ENCODE data around the gene NUP153.
"Not testable (repeated sequence)": the region's sequence is repeated elsewhere in the genome, so short reads cannot be mapped to it uniquely, and the experiment has no call there.

The NUP153 gene

DNA sequence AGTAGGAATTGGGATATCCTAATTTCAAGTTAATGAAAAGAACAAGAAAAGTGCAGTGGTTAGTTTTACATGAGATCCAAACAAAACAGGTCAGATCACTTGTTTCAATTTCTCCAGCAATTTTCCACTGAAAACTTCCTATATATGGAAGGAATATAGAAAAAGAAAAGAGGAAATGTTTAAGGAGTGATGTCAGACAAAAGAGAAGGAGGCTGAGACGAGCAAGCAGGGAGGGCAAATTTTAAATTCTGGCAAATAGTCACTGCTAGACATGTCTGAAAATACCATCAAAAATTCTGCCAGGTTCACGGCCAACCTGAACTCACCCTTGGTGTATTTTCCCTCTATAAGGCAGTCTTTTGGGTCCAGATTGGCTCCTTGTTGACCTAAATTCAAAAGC is 9.5 kb upstream of the NUP153 start:
- TF ChIP-seq, protein P1, sequence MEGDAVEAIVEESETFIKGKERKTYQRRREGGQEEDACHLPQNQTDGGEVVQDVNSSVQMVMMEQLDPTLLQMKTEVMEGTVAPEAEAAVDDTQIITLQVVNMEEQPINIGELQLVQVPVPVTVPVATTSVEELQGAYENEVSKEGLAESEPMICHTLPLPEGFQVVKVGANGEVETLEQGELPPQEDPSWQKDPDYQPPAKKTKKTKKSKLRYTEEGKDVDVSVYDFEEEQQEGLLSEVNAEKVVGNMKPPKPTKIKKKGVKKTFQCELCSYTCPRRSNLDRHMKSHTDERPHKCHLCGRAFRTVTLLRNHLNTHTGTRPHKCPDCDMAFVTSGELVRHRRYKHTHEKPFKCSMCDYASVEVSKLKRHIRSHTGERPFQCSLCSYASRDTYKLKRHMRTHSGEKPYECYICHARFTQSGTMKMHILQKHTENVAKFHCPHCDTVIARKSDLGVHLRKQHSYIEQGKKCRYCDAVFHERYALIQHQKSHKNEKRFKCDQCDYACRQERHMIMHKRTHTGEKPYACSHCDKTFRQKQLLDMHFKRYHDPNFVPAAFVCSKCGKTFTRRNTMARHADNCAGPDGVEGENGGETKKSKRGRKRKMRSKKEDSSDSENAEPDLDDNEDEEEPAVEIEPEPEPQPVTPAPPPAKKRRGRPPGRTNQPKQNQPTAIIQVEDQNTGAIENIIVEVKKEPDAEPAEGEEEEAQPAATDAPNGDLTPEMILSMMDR (conservative IDR thresholded peaks at IDR 0.05): no peak
- H3K27ac ChIP-seq: no peak overlapping the region

DNA sequence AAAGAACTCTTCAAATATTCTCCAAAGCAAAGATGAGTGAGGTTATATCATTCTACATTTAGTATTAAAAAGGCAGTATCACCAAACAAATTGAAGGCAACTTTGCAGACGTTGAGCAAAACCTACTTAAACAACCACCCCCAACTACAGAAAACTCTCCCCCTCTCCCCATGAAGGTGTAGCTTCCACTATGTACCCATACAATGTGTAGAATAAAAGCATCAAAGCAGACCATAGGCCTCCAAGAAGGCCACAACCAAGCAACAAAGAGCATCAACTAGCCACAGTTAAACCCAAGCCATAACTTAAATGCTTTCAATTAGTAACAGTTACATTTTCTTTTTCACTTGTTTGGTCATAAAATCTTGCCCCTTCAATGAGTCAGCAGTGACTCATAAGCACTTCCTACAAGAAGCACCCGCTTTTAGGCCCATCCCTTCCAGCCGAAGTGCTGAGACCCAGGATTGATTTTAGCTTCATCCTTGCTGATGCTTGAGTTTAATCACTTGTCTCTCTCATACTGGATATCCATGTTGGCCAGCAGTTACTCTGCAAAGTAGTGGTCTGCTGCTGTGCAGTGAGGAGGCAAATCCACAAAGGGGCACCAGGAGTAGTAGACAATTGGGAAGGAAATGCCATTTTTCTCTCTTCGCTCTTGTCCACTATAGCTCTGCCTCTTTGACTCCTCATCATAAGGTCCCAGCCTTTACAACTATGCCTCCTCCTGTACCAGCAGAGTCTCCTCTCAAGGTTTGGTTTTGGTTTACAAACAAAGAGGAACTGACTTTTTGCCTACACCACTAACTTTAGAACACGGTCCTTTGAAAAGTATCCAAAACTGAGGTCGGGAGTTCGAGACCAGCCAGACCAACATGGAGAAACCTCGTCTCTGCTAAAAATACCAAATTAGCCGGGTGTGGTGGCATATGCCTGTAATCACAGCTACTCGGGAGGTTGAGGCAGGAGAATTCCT is 8.4 kb upstream of the NUP153 start:
- TF ChIP-seq, protein P1 (conservative IDR thresholded peaks at IDR 0.05): no peak
- H3K27ac ChIP-seq: no peak overlapping the region

DNA sequence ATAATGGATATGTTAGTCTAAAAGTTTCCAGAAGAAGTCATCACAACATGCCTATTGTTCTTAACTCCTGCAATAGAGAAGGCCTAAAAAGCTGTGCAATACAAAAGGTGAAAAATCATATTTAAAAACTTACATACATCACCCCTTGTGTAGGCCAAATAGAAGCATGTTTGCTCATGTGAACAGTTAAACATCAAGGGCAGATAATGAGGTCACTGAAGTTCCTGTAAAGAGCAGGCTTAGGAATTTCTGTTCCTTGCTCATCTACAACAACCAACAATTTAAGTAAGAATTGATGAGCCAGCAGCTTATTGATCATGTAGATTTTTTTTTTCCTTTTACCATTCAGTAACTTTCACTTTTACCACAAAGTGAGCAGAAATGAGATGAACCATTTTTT is 7.5 kb upstream of the NUP153 start:
- no peak overlapping the region for H3K27ac ChIP-seq

DNA sequence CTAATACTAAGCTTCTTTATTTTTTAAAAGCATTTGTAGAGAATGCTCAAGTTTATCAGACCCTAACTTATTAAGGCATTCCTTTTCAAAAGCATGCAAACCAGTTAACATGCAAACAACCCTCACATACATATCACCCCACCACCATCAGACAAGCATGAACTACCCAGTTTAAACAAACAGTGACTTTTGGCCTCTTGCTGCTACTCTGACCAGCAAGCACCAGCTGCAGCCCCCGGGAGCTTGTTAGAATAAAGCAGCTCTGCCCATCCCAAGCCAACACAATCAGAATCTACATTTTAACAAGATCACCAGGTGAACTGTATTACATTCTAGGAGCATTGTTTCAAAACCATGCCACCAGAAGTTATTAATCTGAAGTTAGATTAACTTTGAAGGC is 5.9 kb upstream of the NUP153 start:
- no peak overlapping the region for H3K27ac ChIP-seq
- TF ChIP-seq, protein P1 (conservative IDR thresholded peaks at IDR 0.05): no peak

More for the DNA sequence above, 7.5 kb upstream of the NUP153 start:
- TF ChIP-seq, protein P1 (conservative IDR thresholded peaks at IDR 0.05): no peak

DNA sequence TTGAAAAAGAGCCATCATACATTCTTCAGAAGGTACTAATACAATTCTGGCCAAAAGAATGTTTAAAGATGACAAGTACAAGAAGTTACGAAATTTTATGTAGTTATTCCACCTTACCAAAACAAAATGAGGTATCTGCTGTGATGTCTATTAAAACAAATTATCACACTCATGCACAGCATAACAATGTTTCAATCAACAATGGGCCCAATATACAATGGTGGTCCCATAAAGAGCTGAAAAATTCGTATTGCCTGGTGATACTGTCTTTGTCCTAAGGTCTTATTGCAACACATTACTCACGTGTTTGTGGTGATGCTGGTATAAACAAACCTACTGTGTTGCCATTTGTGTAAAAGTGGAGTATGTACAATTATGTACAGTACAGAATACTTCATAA is 3.6 kb upstream of the NUP153 start:
- TF ChIP-seq, protein P1 (conservative IDR thresholded peaks at IDR 0.05): no peak
- H3K27ac ChIP-seq: no peak overlapping the region

DNA sequence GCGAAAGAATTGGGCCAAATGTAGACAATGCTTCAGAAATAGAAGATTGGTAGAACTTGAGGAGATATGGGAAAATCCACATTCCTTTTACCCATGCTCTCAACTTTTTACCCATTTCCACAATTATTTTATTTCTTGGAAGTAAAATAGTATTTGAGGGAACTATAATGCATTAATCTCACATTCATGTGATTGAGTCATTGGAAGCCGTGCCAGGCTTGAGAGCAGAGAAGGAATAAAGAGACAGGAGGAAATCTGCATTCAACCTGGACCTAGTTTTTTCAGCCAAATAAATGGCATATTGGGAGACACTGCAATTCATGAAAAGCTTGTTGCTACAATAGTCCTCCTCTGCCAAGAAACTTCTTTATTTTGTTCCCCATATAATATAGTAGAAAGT is 2.8 kb upstream of the NUP153 start:
- H3K27ac ChIP-seq: no peak overlapping the region
- TF ChIP-seq, protein P1 (conservative IDR thresholded peaks at IDR 0.05): no peak

DNA sequence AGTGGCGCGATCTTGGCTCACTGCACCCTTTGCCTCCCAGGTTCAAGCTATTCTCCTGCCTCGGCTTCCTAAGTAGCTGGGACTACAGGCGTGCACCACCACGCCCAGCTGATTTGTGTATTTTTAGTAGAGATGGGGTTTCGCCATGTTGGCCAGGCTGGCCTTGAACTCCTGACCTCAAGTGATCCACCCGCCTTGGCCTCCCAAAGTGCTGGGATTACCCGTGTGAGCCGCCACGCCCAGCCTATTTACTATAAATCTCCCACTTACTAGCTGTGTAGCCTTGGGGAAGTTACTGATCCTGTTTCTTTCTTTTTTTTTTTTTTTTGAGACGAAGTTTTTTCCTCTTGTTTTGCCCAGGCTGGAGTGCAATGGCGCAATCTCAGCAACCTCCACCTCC is 1.3 kb upstream of the NUP153 start:
- not testable (repeated sequence) for H3K27ac ChIP-seq

DNA sequence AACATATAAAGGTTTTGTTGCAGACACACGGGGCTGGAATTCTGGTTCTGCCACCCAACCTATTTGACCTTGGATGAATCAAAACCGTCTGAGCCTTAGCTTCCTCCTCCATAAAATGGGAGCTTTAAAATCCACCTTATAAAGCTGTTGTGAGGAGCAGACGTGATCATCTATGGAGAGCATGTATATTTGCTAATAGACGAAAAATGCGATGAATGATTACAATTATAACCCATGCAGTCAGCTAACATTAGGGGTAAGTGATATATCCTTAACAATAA is 586 bp upstream of the NUP153 start:
- TF ChIP-seq, protein P1 (conservative IDR thresholded peaks at IDR 0.05): no peak

More for the DNA sequence above, 586 bp upstream of the NUP153 start:
- H3K27ac ChIP-seq: peak overlapping the region; percentile 76
